ENCODE measurements around the gene GSTM5.

Gene GSTM5

DNA sequence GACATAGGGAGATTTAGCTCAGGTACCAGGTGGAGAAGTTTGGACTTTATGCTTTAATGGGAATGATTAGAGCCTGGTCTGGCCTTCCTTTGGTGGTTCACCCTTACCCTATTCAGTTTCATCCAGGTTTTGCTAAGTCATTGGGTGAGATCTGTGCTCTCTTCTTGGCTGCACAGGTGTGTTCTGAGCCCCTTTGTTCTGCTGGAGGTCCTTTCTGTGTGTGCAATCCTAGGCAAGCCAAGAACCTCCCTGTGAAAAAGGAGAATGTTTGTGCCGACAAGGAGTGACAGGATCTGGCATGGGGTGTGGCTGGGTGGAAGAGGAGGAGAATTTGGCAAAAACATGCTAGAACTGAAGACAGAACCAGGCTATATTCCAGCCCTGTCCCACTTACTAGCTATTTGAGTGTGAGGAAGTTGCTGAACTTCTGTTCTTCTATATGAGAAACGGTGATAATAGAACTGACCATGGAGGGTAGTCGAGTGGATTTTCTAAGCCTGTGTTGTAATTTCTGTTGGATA lies 4.6 kb downstream of the GSTM5 start:
- Histone ChIP-seq H3K4me1 (ENCODE audit: low read length) (peaks cover 24% of the 10 kb centered on the region), H3K9me3 (ENCODE audit: insufficient read depth, low read length) (no peaks in the 10 kb centered on the region), H2AFZ (ENCODE audit: low read depth, low read length) (no peak overlapping the region), H3K4me3 (ENCODE audit: low read length) (no peak overlapping the region), H3K36me3 (replicated peaks; ENCODE audit: low read depth, low read length) (no peaks in the 10 kb centered on the region), H3K27ac (ENCODE audit: low read length) (no peak overlapping the region), H4K20me1 (ENCODE audit: insufficient read depth, low read length) (no peaks in the 10 kb centered on the region), H3K4me2 (ENCODE audit: low read length) (no peak overlapping the region), H3K9ac (ENCODE audit: low read length) (no peak overlapping the region), H3K27me3 (ENCODE audit: low read depth, low read length) (no peaks in the 10 kb centered on the region), H3K79me2 (ENCODE audit: low read length) (no peaks in the 10 kb centered on the region)
- TF ChIP-seq EZH2phosphoT487 (IDR thresholded peaks at IDR 0.05; ENCODE audit: low read depth) = no peak
- TF ChIP-seq, protein P1, sequence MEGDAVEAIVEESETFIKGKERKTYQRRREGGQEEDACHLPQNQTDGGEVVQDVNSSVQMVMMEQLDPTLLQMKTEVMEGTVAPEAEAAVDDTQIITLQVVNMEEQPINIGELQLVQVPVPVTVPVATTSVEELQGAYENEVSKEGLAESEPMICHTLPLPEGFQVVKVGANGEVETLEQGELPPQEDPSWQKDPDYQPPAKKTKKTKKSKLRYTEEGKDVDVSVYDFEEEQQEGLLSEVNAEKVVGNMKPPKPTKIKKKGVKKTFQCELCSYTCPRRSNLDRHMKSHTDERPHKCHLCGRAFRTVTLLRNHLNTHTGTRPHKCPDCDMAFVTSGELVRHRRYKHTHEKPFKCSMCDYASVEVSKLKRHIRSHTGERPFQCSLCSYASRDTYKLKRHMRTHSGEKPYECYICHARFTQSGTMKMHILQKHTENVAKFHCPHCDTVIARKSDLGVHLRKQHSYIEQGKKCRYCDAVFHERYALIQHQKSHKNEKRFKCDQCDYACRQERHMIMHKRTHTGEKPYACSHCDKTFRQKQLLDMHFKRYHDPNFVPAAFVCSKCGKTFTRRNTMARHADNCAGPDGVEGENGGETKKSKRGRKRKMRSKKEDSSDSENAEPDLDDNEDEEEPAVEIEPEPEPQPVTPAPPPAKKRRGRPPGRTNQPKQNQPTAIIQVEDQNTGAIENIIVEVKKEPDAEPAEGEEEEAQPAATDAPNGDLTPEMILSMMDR (IDR thresholded peaks at IDR 0.05; ENCODE audit: low read depth, low read length) = no peak

DNA sequence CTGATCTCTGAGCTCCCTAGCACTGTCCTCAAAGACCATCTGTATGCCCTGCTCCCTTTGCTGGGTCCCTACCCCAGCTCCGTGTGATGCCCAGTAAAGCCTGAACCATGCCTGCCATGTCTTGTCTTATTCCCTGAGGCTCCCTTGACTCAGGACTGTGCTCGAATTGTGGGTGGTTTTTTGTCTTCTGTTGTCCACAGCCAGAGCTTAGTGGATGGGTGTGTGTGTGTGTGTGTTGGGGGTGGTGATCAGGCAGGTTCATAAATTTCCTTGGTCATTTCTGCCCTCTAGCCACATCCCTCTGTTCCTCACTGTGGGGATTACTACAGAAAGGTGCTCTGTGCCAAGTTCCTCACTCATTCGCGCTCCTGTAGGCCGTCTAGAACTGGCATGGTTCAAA lies 5.7 kb downstream of the GSTM5 start:
- no peak overlapping the region for H3K4me2 ChIP-seq (ENCODE audit: low read length)
- H2AFZ ChIP-seq (ENCODE audit: low read depth, low read length) = no peak overlapping the region
- H3K27me3 ChIP-seq (ENCODE audit: low read depth, low read length) = no peaks in the 10 kb centered on the region

DNA sequence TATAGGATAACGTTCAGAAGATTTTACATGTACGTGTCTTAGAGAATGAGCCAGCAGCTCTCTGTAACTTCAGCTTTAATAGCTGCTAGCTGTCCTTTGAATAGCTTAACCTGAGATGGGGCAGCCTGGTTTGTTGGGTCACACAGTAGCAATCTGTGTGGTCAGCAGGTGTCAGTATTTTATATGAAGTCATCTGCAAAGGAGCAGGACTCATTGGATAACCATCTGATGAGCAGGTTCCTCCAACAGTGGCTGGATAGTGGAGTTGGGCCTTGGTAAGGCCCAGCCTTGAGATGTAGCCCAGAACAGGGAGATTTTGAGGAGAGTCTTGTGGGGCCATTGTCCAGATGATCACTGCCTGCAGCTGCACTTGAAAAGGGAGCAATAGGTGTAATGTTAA lies 6.4 kb downstream of the GSTM5 start:
- Histone ChIP-seq H3K4me1 (ENCODE audit: low read length) (peaks cover 24% of the 10 kb centered on the region), H3K36me3 (replicated peaks; ENCODE audit: low read depth, low read length) (no peaks in the 10 kb centered on the region), H2AFZ (ENCODE audit: low read depth, low read length) (no peak overlapping the region), H3K9me3 (ENCODE audit: insufficient read depth, low read length) (no peaks in the 10 kb centered on the region), H3K27ac (ENCODE audit: low read length) (no peak overlapping the region), H3K79me2 (ENCODE audit: low read length) (no peaks in the 10 kb centered on the region), H4K20me1 (ENCODE audit: insufficient read depth, low read length) (no peaks in the 10 kb centered on the region), H3K27me3 (ENCODE audit: low read depth, low read length) (no peaks in the 10 kb centered on the region), H3K4me2 (ENCODE audit: low read length) (peak overlapping the region; percentile 20; the same call in 1 of the 2 replicates), H3K4me3 (ENCODE audit: low read length) (no peak overlapping the region), H3K9ac (ENCODE audit: low read length) (no peak overlapping the region)
- no peak for TF ChIP-seq EZH2phosphoT487 (IDR thresholded peaks at IDR 0.05; ENCODE audit: low read depth)
- TF ChIP-seq, protein P1 (IDR thresholded peaks at IDR 0.05; ENCODE audit: low read depth, low read length) = peak; percentile 33; the same call in 1 of the 2 replicates

More for the DNA sequence above, 5.7 kb downstream of the GSTM5 start:
- H3K36me3 ChIP-seq (replicated peaks; ENCODE audit: low read depth, low read length) = no peaks in the 10 kb centered on the region
- no peak overlapping the region for H3K9ac ChIP-seq (ENCODE audit: low read length)
- H3K4me3 ChIP-seq (ENCODE audit: low read length) = no peak overlapping the region
- TF ChIP-seq, protein P1 (IDR thresholded peaks at IDR 0.05; ENCODE audit: low read depth, low read length) = no peak
- no peak for TF ChIP-seq EZH2phosphoT487 (IDR thresholded peaks at IDR 0.05; ENCODE audit: low read depth)
- no peaks in the 10 kb centered on the region for H4K20me1 ChIP-seq (ENCODE audit: insufficient read depth, low read length)
- no peak overlapping the region for H3K27ac ChIP-seq (ENCODE audit: low read length)
- peaks cover 24% of the 10 kb centered on the region for H3K4me1 ChIP-seq (ENCODE audit: low read length)
- no peaks in the 10 kb centered on the region for H3K79me2 ChIP-seq (ENCODE audit: low read length)
- H3K9me3 ChIP-seq (ENCODE audit: insufficient read depth, low read length) = no peaks in the 10 kb centered on the region

DNA sequence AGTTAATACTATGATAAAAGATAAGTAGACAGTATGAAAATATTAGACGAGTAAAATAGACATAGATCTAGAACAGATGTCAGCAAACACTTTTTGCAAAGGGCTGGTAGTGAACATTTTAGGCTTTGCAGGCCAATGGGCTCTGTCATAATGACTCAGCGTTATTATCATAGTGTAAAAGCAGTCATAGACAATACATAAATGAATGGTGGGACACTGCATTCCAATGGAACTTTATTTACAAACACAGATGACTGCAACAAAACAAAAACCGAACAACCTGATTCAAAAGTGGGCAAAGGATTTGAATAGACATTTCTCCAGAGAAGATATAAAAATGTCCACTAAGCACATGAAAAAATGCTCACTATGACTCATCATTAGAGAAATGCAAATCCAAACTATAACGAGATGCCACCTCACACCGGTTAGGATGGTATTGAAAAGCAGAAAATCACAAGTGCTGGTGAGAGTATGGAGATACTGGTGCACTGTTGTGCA lies 7.3 kb downstream of the GSTM5 start:
- Histone ChIP-seq H3K36me3 (replicated peaks; ENCODE audit: low read depth, low read length) (no peaks in the 10 kb centered on the region), H3K4me2 (ENCODE audit: low read length) (peak overlapping the region; percentile 52), H3K9ac (ENCODE audit: low read length) (no peak overlapping the region), H3K4me3 (ENCODE audit: low read length) (0 out of 2 replicates have a peak overlapping the region, but pooled peaks have one; percentile 18), H3K27me3 (ENCODE audit: low read depth, low read length) (no peaks in the 10 kb centered on the region), H3K9me3 (ENCODE audit: insufficient read depth, low read length) (no peaks in the 10 kb centered on the region), H2AFZ (ENCODE audit: low read depth, low read length) (0 out of 2 replicates have a peak overlapping the region, but pooled peaks have one; percentile 33), H3K4me1 (ENCODE audit: low read length) (peaks cover 24% of the 10 kb centered on the region), H3K27ac (ENCODE audit: low read length) (no peak overlapping the region), H4K20me1 (ENCODE audit: insufficient read depth, low read length) (no peaks in the 10 kb centered on the region), H3K79me2 (ENCODE audit: low read length) (no peaks in the 10 kb centered on the region)
- TF ChIP-seq, protein P1 (IDR thresholded peaks at IDR 0.05; ENCODE audit: low read depth, low read length) = no peak
- TF ChIP-seq EZH2phosphoT487 (IDR thresholded peaks at IDR 0.05; ENCODE audit: low read depth) = no peak
